GM12875 (cell line): ENCODE data around the gene RARRES2.

Experiments used
- H3K4me3 ChIP-seq: one replicate; pipeline ENCODE4 v1.5.1; 2011; ENCODE audit warnings: low read depth, low read length, control low read depth
- CTCF ChIP-seq: IDR thresholded peaks from 2 replicates; pipeline ENCODE4 v1.5.1; 2011; ENCODE audit warnings: low read depth, mild to moderate bottlenecking, control low read depth, inconsistent platforms, low read length, moderate library complexity, borderline replicate concordance; ENCODE audit not compliant: insufficient read depth

RARRES2 gene

GRCh38 chr7:150343225-150343624 lies 1.8 kb upstream of the RARRES2 start:
- no peak overlapping the region for H3K4me3 ChIP-seq
- no peak for TF ChIP-seq CTCF

GRCh38 chr7:150342121-150342408 lies 636 bp upstream of the RARRES2 start:
- no peak overlapping the region for H3K4me3 ChIP-seq
- no peak for TF ChIP-seq CTCF

GRCh38 chr7:150340875-150341262 lies 560 bp downstream of the RARRES2 start:
- no peak overlapping the region for H3K4me3 ChIP-seq
- no peak for TF ChIP-seq CTCF

GRCh38 chr7:150340024-150340749 lies 1.2 kb downstream of the RARRES2 start:
- no peak overlapping the region for H3K4me3 ChIP-seq
- TF ChIP-seq CTCF, result no peak

- no peak for TF ChIP-seq CTCF
- no peak overlapping the region for H3K4me3 ChIP-seq
These were observed 2.0 kb downstream of the RARRES2 start for GRCh38 chr7:150339409-150339809.

- TF ChIP-seq CTCF, result no peak
- H3K4me3 ChIP-seq, result no peak overlapping the region
These were observed 3.1 kb downstream of the RARRES2 start for GRCh38 chr7:150338166-150338829.

GRCh38 chr7:150337659-150338081 lies 3.8 kb downstream of the RARRES2 start:
- no peak overlapping the region for H3K4me3 ChIP-seq
- TF ChIP-seq CTCF, result no peak
